D721Med (cell line): ENCODE results near the gene PCP4L1.
"Not testable (repeated sequence)": the region's sequence is repeated elsewhere in the genome, so short reads cannot be mapped to it uniquely, and the experiment has no call there.

Experiments
- DNase-seq: peaks from one replicate; pipeline ENCODE4 v3.0.0; 2011; ENCODE audit warnings: low spot score; ENCODE audit not compliant: insufficient read length
- FAIRE-seq: peaks from 2 replicates; lab custom pipeline; 2011; peaks lifted over from hg19 to GRCh38; lab: Jason Lieb, UNC
- CTCF ChIP-seq: IDR thresholded peaks from 2 replicates; pipeline ENCODE4 v1.5.1; 2012; ENCODE audit warnings: mild to moderate bottlenecking, control low read depth; ENCODE audit not compliant: insufficient read depth; ENCODE audit errors: missing control alignments

Gene PCP4L1

GRCh38 chr1:161218301-161219077 is 40.1 kb upstream of the PCP4L1 start:
- no peak for TF ChIP-seq CTCF
- DNase-seq (no peak), FAIRE-seq (no peak)

- DNase-seq (no peak), FAIRE-seq (no peak)
- TF ChIP-seq CTCF: no peak
Measured at GRCh38 chr1:161219078-161219892, 39.3 kb upstream of the PCP4L1 start.

GRCh38 chr1:161220002-161220401 is 38.5 kb upstream of the PCP4L1 start:
- DNase-seq (no peak), FAIRE-seq (no peak)
- TF ChIP-seq CTCF: no peak

- FAIRE-seq (no peak), DNase-seq (no peak)
- TF ChIP-seq CTCF: no peak
Measured at GRCh38 chr1:161222175-161223019, 36.1 kb upstream of the PCP4L1 start.

GRCh38 chr1:161223805-161224694 is 34.5 kb upstream of the PCP4L1 start:
- no peak for FAIRE-seq
- TF ChIP-seq CTCF: no peak
- no peak for DNase-seq

- FAIRE-seq: not testable (repeated sequence)
Measured at GRCh38 chr1:161224695-161225087, 33.9 kb upstream of the PCP4L1 start.

More at GRCh38 chr1:161224695-161225087, 33.9 kb upstream of the PCP4L1 start:
- DNase-seq: not testable (repeated sequence)
